OCI-LY3 (cell line): ENCODE data around the gene RRP12.

Experiments used
- EZH2phosphoT487 ChIP-seq: fragments of 200-600 bp; shearing (Covaris generic); IDR thresholded peaks from 2 replicates; pipeline ENCODE4 v1.6.1; 2018; ENCODE audit warnings: antibody characterized with exemption, mixed run types, low read depth
- TF ChIP-seq, protein P1 (sequence below): fragments of 200-600, 300-600 bp; sonication (generic); IDR thresholded peaks from 2 replicates; pipeline ENCODE4 v1.5.1; 2014; ENCODE audit warnings: antibody characterized with exemption, low read length, low read depth

GRCh38 chr10:97407952-97408248 lies 6.8 kb upstream of the RRP12 start:
- TF ChIP-seq, protein P1, sequence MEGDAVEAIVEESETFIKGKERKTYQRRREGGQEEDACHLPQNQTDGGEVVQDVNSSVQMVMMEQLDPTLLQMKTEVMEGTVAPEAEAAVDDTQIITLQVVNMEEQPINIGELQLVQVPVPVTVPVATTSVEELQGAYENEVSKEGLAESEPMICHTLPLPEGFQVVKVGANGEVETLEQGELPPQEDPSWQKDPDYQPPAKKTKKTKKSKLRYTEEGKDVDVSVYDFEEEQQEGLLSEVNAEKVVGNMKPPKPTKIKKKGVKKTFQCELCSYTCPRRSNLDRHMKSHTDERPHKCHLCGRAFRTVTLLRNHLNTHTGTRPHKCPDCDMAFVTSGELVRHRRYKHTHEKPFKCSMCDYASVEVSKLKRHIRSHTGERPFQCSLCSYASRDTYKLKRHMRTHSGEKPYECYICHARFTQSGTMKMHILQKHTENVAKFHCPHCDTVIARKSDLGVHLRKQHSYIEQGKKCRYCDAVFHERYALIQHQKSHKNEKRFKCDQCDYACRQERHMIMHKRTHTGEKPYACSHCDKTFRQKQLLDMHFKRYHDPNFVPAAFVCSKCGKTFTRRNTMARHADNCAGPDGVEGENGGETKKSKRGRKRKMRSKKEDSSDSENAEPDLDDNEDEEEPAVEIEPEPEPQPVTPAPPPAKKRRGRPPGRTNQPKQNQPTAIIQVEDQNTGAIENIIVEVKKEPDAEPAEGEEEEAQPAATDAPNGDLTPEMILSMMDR, result no peak
- TF ChIP-seq EZH2phosphoT487, result no peak
